ENCODE data around the gene C14orf132. TPM values are rescaled to one million over a fixed set of nuclear protein-coding genes. Genes with fewer than 3 reads are reported as not detected.

Gene C14orf132
- total RNA-seq, 2 donors from 2014 or later = 23.0 to 37.5 TPM

DNA sequence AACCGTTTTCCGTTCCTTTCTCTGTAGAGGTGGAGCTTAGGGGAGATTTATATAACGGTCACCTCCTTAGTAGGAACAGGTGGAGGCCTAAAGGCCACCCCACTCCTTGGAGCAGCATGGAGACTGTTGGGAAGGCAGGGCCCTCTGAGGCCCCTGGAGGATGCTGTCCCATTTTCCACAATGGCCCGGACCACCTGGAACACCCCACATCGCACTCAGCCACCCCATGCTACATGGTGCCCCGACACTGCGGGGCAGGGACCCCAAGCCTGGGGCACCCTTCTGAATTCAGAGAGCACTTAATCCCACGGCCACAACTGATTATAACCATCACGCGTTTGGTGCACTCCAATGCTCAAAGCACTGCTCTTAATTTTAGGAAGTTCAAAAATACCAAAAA is 41.4 kb downstream of the C14orf132 start:
- ATAC-seq (ENCODE audit: insufficient number of reproducible peaks, low FRiP score, low read depth) (no peak), DNase-seq (ENCODE audit: low spot score) (no peak)
- no peak overlapping the region for H3K4me3 ChIP-seq
- no peaks in the 10 kb centered on the region for H3K36me3 ChIP-seq
- no peaks in the 10 kb centered on the region for H3K9me3 ChIP-seq
- no peaks in the 10 kb centered on the region for H3K27me3 ChIP-seq (replicated peaks; ENCODE audit: insufficient read depth)
- peaks cover 3 to 24% of the 10 kb centered on the region in 2 donors for H3K4me1 ChIP-seq (ENCODE audit: control insufficient read depth in 1 of 2, low read depth in 2 of 2)
- no peak overlapping the region for H3K27ac ChIP-seq
- TF ChIP-seq, protein P1, sequence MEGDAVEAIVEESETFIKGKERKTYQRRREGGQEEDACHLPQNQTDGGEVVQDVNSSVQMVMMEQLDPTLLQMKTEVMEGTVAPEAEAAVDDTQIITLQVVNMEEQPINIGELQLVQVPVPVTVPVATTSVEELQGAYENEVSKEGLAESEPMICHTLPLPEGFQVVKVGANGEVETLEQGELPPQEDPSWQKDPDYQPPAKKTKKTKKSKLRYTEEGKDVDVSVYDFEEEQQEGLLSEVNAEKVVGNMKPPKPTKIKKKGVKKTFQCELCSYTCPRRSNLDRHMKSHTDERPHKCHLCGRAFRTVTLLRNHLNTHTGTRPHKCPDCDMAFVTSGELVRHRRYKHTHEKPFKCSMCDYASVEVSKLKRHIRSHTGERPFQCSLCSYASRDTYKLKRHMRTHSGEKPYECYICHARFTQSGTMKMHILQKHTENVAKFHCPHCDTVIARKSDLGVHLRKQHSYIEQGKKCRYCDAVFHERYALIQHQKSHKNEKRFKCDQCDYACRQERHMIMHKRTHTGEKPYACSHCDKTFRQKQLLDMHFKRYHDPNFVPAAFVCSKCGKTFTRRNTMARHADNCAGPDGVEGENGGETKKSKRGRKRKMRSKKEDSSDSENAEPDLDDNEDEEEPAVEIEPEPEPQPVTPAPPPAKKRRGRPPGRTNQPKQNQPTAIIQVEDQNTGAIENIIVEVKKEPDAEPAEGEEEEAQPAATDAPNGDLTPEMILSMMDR (IDR thresholded peaks at IDR 0.05) = no peak

DNA sequence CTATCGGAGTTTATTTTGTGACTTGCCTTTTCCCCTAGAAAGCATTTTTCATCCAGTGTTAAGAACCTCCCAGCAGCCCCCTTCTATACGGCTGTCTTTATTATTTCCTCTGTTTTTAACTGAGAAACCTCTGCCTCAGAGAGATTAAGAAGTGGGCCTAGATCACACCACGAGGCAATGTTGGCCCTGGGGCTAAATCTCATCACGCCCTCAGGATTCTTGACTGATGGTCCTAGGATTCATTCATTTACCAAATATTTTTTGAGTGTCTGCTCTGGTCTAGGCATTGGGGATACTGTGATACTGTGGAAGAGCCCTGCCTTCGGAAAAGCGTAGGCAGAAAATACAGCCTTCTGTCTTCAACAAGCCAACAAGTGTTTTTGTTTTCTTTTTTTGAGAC is 42.1 kb downstream of the C14orf132 start:
- peaks cover 3 to 24% of the 10 kb centered on the region in 2 donors for H3K4me1 ChIP-seq (ENCODE audit: control insufficient read depth in 1 of 2, low read depth in 2 of 2)
- H3K27ac ChIP-seq = no peak overlapping the region
- TF ChIP-seq, protein P1 (IDR thresholded peaks at IDR 0.05) = no peak
- DNase-seq (ENCODE audit: low spot score) (no peak), ATAC-seq (ENCODE audit: insufficient number of reproducible peaks, low FRiP score, low read depth) (no peak)
- H3K4me3 ChIP-seq = no peak overlapping the region
- H3K27me3 ChIP-seq (replicated peaks; ENCODE audit: insufficient read depth) = no peaks in the 10 kb centered on the region
- no peaks in the 10 kb centered on the region for H3K36me3 ChIP-seq
- no peaks in the 10 kb centered on the region for H3K9me3 ChIP-seq

DNA sequence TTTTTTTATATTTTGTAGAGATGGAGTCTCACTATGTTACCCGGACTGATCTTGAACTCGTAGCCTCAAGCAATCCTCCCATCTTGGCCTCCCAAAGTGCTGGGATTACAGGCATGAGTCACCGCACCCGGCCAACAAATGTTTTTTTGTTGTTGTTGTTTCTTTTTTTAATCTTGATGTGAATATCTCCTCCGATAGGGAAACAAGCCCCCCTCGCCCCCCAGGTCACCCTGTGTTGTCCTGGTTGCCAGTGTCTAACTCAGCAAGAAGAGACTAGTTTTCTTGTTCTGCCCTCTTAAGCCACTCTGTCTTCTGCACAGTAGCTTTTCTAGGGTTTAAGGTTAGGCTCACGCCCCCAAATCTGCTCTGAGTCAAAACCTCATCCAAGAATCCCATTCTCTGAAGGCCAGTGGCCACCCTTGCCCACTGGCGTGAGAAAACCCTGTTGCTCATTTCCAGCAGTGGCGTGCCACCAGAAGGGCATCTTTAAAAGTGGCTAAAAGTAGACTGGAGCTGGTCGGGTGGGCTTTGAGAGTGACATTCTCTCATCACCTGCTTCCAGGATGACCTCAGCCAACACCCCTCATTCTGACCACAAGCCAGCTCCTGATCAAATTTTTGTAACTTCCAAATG is 42.7 kb downstream of the C14orf132 start:
- Histone ChIP-seq H3K4me1 (ENCODE audit: control insufficient read depth in 1 of 2, low read depth in 2 of 2) (peaks cover 3 to 20% of the 10 kb centered on the region in 2 donors), H3K36me3 (peaks cover 4% of the 10 kb centered on the region), H3K4me3 (no peak overlapping the region), H3K27me3 (replicated peaks; ENCODE audit: insufficient read depth) (no peaks in the 10 kb centered on the region), H3K9me3 (no peaks in the 10 kb centered on the region), H3K27ac (no peak overlapping the region)
- TF ChIP-seq, protein P1 (IDR thresholded peaks at IDR 0.05) = no peak
- ATAC-seq (ENCODE audit: insufficient number of reproducible peaks, low FRiP score, low read depth) = no peak
- DNase-seq (ENCODE audit: low spot score) = no peak

DNA sequence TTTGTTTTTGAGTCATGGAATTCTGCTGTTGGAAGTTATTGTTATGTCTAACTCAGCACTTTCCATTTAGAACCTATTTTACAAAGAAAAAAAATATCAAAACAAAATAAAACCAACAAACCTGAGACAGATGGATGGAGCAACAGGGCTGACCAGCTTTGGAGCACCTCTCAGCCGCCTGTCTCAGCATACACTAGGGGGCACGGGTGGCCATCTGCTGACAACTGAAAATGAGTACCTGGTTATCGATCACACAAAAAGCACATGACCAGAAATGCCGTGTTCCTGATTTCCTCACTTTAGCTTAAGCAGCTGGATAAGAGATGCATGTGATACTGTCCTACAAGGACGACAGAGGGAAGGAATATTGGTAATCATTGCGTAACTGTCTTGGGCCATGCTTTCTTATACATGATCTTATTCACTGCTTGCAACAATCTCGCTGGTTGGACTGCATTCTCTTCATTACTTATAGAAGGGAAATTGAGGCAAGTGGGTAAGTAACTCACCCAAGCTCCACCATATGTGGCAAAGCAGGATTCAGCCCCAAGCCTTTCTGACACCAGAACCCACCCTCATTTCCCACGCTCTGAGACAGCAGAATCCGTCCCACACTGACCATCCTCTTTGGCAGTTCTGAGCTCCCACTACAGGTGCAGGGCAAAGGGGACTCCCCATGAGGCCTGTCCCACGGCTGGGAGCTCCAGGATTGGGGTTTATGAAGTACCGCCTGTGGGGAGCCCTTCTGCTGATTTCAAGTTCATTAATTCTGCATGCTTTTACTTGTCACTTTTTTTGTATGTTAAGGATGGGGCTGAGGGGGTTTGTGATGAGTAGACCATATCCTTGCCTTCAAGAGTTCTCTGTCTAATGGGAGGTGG is 43.5 kb downstream of the C14orf132 start:
- Histone ChIP-seq H3K4me3 (no peak overlapping the region), H3K9me3 (no peaks in the 10 kb centered on the region), H3K4me1 (ENCODE audit: control insufficient read depth in 1 of 2, low read depth in 2 of 2) (peaks cover 3 to 13% of the 10 kb centered on the region in 2 donors), H3K27me3 (replicated peaks; ENCODE audit: insufficient read depth) (no peaks in the 10 kb centered on the region), H3K27ac (no peak overlapping the region), H3K36me3 (peaks cover 10% of the 10 kb centered on the region)
- TF ChIP-seq, protein P1 (IDR thresholded peaks at IDR 0.05) = no peak
- DNase-seq (ENCODE audit: low spot score) (no peak), ATAC-seq (ENCODE audit: insufficient number of reproducible peaks, low FRiP score, low read depth) (no peak)

DNA sequence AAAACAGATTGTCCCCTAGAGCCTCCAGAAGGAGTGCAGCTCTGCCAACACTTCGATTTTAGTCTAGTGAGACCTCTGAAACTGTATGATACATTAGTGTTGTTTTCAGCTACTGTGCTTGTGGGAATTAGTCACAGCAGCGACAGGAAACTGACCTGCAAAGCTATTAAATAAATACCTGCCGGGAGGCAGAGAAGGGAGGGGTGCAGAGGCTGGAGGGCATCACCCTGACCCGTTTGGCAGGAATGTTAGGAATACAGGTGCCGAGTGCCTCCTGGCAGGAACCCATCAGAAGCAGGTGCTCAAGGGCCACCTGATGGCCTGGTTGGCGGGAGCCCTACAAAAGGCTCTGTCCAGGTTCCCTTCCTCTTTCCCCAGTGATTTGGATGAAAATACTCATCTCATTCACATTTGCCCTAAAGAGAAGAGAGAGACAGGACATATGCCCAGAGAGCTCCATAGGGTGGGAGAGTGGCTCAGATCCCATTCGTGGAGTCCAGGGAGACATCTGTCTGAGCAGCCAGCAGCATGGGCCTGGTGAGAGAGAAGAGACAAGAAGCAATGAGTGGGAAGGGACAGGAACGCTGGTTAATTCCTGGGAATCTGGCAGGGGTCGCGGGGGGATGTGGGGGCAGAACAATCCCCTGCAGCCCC is 44.6 kb downstream of the C14orf132 start:
- DNase-seq (ENCODE audit: low spot score) (no peak), ATAC-seq (ENCODE audit: insufficient number of reproducible peaks, low FRiP score, low read depth) (no peak)
- Histone ChIP-seq H3K9me3 (no peaks in the 10 kb centered on the region), H3K36me3 (peaks cover 19% of the 10 kb centered on the region), H3K4me1 (ENCODE audit: control insufficient read depth in 1 of 2, low read depth in 2 of 2) (peaks cover 0 to 2% of the 10 kb centered on the region in 2 donors), H3K27me3 (replicated peaks; ENCODE audit: insufficient read depth) (no peaks in the 10 kb centered on the region), H3K4me3 (no peak overlapping the region), H3K27ac (no peak overlapping the region)
- TF ChIP-seq, protein P1 (IDR thresholded peaks at IDR 0.05) = no peak
